Keratinocyte (primary cell): ENCODE measurements around the gene RBM10. TPM values are rescaled to one million over a fixed set of nuclear protein-coding genes. Genes with fewer than 3 reads are reported as not detected.

Source experiments
- DNase-seq: peaks from one replicate; pipeline ENCODE4 v3.0.0-alpha.2; 2011; ENCODE audit warnings: low read depth, missing footprints, low spot score
- FAIRE-seq: peaks from 2 replicates; lab custom pipeline; 2011; peaks lifted over from hg19 to GRCh38; lab: Jason Lieb, UNC
- H2AFZ ChIP-seq: 2 replicates; pipeline ENCODE4 v1.6.0; 2012; ENCODE audit warnings: low read length, control low read depth, inconsistent platforms; ENCODE audit not compliant: control insufficient read depth
- H3K27ac ChIP-seq: 2 replicates; pipeline ENCODE4 v1.5.1; 2011; ENCODE audit warnings: low read length; ENCODE audit not compliant: control insufficient read depth, insufficient read depth
- H3K27me3 ChIP-seq: 3 replicates; pipeline ENCODE4 v1.6.0; 2011; ENCODE audit warnings: low read length; ENCODE audit not compliant: control insufficient read depth, insufficient read depth; ENCODE audit errors: extremely low read depth
- H3K36me3 ChIP-seq, 2 experiments: 2 replicates in 1 of 2; 3 replicates in 1 of 2; pipeline ENCODE4 v1.5.1; 2011; ENCODE audit warnings: low read length in 2 of 2, mild to moderate bottlenecking in 1 of 2; ENCODE audit not compliant: control insufficient read depth in 2 of 2, insufficient read depth in 2 of 2; ENCODE audit errors: extremely low read depth in 1 of 2
- H3K4me1 ChIP-seq: 3 replicates; pipeline ENCODE4 v1.5.1; 2011; ENCODE audit warnings: low read length; ENCODE audit not compliant: control insufficient read depth, insufficient read depth; ENCODE audit errors: extremely low read depth
- H3K4me2 ChIP-seq: 3 replicates; pipeline ENCODE4 v1.6.0; 2011; ENCODE audit warnings: low read depth, low read length; ENCODE audit not compliant: control insufficient read depth, insufficient read depth; ENCODE audit errors: extremely low read depth
- H3K4me3 ChIP-seq, 3 experiments: fragments of 200-600 bp in 1 of 3; sonication (generic) in 1 of 3; 2 replicates in 2 of 3; 3 replicates in 1 of 3; pipeline ENCODE4 v1.5.1; 2011 to 2016; ENCODE audit warnings: low read length in 3 of 3, mild to moderate bottlenecking in 3 of 3, control low read depth in 2 of 3, inconsistent platforms in 1 of 3, low read depth in 1 of 3, mixed read lengths in 1 of 3, mixed run types in 1 of 3, moderate library complexity in 1 of 3; ENCODE audit not compliant: control insufficient read depth in 2 of 3, insufficient read depth in 2 of 3; ENCODE audit errors: extremely low read depth in 1 of 3
- H3K79me2 ChIP-seq: 2 replicates; pipeline ENCODE4 v1.6.0; 2012; ENCODE audit warnings: low read length; ENCODE audit not compliant: control insufficient read depth, insufficient read depth
- H3K9ac ChIP-seq: 3 replicates; pipeline ENCODE4 v1.6.0; 2011; ENCODE audit warnings: low read length; ENCODE audit not compliant: control insufficient read depth, insufficient read depth; ENCODE audit errors: extremely low read depth
- H3K9me1 ChIP-seq: 3 replicates; pipeline ENCODE4 v1.6.0; 2011; ENCODE audit warnings: low read length; ENCODE audit not compliant: control insufficient read depth, insufficient read depth; ENCODE audit errors: extremely low read depth
- H3K9me3 ChIP-seq: 2 replicates; pipeline ENCODE4 v1.5.1; 2012; ENCODE audit warnings: low read depth, low read length; ENCODE audit not compliant: control insufficient read depth
- H4K20me1 ChIP-seq: 3 replicates; pipeline ENCODE4 v1.6.0; 2011; ENCODE audit warnings: low read length; ENCODE audit not compliant: control insufficient read depth, insufficient read depth; ENCODE audit errors: extremely low read depth
- EZH2 ChIP-seq: IDR thresholded peaks from one replicate; pipeline ENCODE4 v1.6.1; 2012; ENCODE audit warnings: inconsistent platforms, mild to moderate bottlenecking, low read length, moderate library complexity
- dilution Hi-C: fragments of 300-500 bp; cut with MboI; formaldehyde crosslinking; loops from one replicate; pipeline ENCODE4 v1.7.0; 2020; ENCODE audit warnings: low sequenced_read_pairs; ENCODE audit not compliant: extremely low pct_ligation_motif_present
- polyA plus RNA-seq, 5 experiments: library from polyadenylated mRNA; depleted of rRNA in 3 of 5; stranded (reverse) in 3 of 5; stranded (forward) in 1 of 5; unstranded in 1 of 5; fragments of >200 nt; gene quantifications; 1 replicate in 1 of 5; 2 replicates in 3 of 5; 3 replicates in 1 of 5; pipeline versions ENCODE4 v1.2.1 to v1.2.3, GENCODE V29; 2011 to 2012; ENCODE audit warnings: missing spikeins in 2 of 5, low read depth in 1 of 5, low replicate concordance in 1 of 5
- TF ChIP-seq, protein P1 (sequence below), 3 experiments: IDR thresholded peaks in 1 of 3; conservative IDR thresholded peaks in 1 of 3; optimal IDR thresholded peaks in 1 of 3; 2 replicates in 2 of 3; 3 replicates in 1 of 3; pipeline versions ENCODE3 to v1.5.1; 2011; ENCODE audit warnings: low read length in 3 of 3, mild to moderate bottlenecking in 3 of 3, moderate library complexity in 2 of 3, control low read depth in 1 of 3, inconsistent platforms in 1 of 3; ENCODE audit not compliant: insufficient read depth in 2 of 3; ENCODE audit errors: extremely low read depth in 1 of 3

RBM10 gene
- polyA plus RNA-seq, 1 donor (not counting 4 experiments of a cell fraction or from before 2014, with no cell fraction given), result 10.8 TPM

DNA sequence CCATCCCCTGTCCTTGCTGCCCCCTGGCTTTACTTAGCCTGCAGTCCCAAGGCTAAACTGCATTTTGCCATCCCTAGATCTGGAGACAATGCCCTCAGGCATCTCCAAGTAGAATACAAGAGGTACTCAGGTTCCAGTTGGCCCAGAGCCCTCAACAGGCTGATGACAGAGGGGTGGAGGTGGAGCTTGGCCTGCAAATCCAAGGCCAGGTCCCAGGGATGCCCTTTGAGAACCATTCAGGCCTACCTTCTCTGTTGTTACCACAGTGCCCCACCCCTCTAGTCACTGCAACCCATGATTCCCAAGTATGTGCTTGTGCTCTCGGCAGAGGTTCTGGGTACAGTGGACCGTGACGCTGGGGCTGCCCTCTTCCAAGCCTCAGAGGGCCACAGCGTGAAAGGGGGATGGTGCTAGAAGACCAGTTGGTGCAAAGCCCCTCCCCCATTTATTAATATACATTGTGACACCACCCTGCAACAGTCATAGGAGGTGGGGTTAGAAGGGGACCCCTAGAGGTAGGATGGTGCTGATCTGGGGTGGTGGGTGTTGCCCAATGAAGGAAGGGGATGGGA, 42.2 kb downstream of the RBM10 start:
- Histone ChIP-seq H3K27me3 (no peaks in the 10 kb centered on the region), H3K79me2 (peaks cover 7% of the 10 kb centered on the region), H3K4me2 (no peak overlapping the region), H2AFZ (no peak overlapping the region), H3K27ac (no peak overlapping the region), H3K9ac (no peak overlapping the region), H4K20me1 (no peaks in the 10 kb centered on the region), H3K4me1 (peaks cover 11% of the 10 kb centered on the region), H3K9me3 (no peaks in the 10 kb centered on the region), H3K4me3 (no peak overlapping the region), H3K36me3 (peaks cover 0 to 5% of the 10 kb centered on the region in 2 experiments), H3K9me1 (no peaks in the 10 kb centered on the region)
- dilution Hi-C loops, result no loop called here
- DNase-seq (no peak), FAIRE-seq (no peak)
- TF ChIP-seq, protein P1, sequence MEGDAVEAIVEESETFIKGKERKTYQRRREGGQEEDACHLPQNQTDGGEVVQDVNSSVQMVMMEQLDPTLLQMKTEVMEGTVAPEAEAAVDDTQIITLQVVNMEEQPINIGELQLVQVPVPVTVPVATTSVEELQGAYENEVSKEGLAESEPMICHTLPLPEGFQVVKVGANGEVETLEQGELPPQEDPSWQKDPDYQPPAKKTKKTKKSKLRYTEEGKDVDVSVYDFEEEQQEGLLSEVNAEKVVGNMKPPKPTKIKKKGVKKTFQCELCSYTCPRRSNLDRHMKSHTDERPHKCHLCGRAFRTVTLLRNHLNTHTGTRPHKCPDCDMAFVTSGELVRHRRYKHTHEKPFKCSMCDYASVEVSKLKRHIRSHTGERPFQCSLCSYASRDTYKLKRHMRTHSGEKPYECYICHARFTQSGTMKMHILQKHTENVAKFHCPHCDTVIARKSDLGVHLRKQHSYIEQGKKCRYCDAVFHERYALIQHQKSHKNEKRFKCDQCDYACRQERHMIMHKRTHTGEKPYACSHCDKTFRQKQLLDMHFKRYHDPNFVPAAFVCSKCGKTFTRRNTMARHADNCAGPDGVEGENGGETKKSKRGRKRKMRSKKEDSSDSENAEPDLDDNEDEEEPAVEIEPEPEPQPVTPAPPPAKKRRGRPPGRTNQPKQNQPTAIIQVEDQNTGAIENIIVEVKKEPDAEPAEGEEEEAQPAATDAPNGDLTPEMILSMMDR (optimal IDR thresholded peaks at IDR 0.05 in 1 of 3, IDR thresholded peaks at IDR 0.05 in 1 of 3, conservative IDR thresholded peaks at IDR 0.05 in 1 of 3; ENCODE audit: extremely low read depth in 1 of 3, insufficient read depth in 2 of 3, low read length in 3 of 3), result no peak
- TF ChIP-seq EZH2, result no peak

DNA sequence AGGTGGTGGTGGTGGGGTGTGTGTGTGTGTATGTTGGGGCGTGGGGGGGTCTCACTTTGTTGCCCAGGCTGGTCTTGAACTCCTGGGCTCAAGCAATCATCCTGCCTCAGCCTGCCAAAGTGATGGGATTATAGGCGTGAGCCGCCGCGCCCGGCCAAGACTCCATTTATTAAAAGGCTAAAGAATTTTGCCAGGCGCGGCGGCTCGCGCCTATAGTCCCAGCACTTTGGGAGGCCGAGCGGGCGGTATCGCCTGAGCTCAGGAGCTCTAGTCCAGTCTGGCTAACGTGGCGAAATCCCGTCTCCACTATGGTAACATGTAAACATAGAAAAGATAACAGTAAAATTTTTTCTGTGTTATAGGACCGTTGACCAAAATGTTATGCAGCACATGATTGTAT, 44.9 kb downstream of the RBM10 start:
- DNase-seq (no peak), FAIRE-seq (no peak)
- no peak overlapping the region for H3K4me3 ChIP-seq
- H3K4me2 ChIP-seq, result peak overlapping the region; percentile 80
- H2AFZ ChIP-seq, result no peak overlapping the region
- peaks cover 0 to 6% of the 10 kb centered on the region in 2 experiments for H3K36me3 ChIP-seq
- dilution Hi-C loops, result no loop called here
- peaks cover 20% of the 10 kb centered on the region for H3K79me2 ChIP-seq
- H3K9ac ChIP-seq, result no peak overlapping the region
- TF ChIP-seq, protein P1 (optimal IDR thresholded peaks at IDR 0.05 in 1 of 3, IDR thresholded peaks at IDR 0.05 in 1 of 3, conservative IDR thresholded peaks at IDR 0.05 in 1 of 3; ENCODE audit: extremely low read depth in 1 of 3, insufficient read depth in 2 of 3, low read length in 3 of 3), result no peak
- no peak for TF ChIP-seq EZH2
- peaks cover 25% of the 10 kb centered on the region for H3K4me1 ChIP-seq
- no peaks in the 10 kb centered on the region for H3K9me1 ChIP-seq
- no peaks in the 10 kb centered on the region for H4K20me1 ChIP-seq
- H3K9me3 ChIP-seq, result no peaks in the 10 kb centered on the region
- no peak overlapping the region for H3K27ac ChIP-seq
- H3K27me3 ChIP-seq, result no peaks in the 10 kb centered on the region
